Stimulated activated CD4-positive, alpha-beta T cell treated with anti-CD3 and anti-CD28 coated beads, Interleukin-1b, Interleukin-23, amount 100 ng/mL, for 48 hours (primary cell): ENCODE results near the gene SGSM2.

Experiments used
- DNase-seq: peaks from one replicate; pipeline ENCODE4 v3.0.0-alpha.2; 2020

Gene SGSM2

DNA sequence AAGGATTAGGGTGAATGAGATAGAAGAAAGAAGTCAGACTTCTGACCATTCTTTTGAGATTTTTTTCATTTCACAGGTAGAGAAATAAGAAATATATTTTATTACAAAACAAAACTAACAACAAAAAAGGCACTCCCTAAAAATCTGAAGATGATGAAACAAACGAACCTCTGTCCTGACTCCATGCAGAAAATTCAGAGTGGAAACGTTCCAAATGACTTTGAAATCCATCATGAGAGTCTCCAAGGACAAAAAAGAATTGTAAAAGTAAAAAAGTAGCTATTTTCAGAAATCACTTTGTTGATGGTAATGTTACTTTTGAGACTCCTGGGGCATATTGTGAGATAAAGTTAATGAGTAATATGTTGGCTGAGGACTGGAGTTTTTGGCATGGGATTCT is 89.9 kb downstream of the SGSM2 start:
- DNase-seq: no peak

DNA sequence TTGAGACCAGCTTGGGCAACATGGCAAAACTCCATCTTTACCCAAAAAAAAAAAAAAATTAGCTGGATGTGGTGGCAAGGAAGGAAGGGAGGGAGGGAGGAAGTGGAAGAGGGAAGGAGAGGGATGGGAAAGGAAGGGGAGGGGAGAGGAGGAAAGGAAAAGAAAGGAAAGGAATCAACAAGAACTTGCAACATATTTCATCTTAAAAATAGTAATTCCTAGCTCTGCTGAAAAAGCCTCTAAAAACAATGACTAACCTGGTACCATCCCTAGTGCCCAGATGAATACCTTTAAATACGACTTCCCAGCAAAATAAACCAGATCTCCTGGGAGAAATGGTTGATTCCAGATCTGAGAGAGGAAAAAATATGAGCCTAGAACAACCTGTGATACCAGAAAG is 90.6 kb downstream of the SGSM2 start:
- no peak for DNase-seq
